Chondrocyte (in vitro differentiated cells): ENCODE measurements around the gene UNG. TPM values are rescaled to one million over a fixed set of nuclear protein-coding genes. Genes with fewer than 3 reads are reported as not detected.

Experiments
- DNase-seq: peaks from one replicate; pipeline ENCODE4 v3.0.0; 2021; ENCODE audit warnings: mixed read lengths, low spot score
- H3K27ac Mint-ChIP-seq: one replicate; pipeline ENCODE4 v1.8.0; 2021; ENCODE audit warnings: mild to moderate bottlenecking, moderate library complexity, mixed read lengths; ENCODE audit not compliant: unreplicated experiment
- H3K27me3 Mint-ChIP-seq: 2 replicates; pipeline ENCODE4 v1.8.0; 2021; ENCODE audit warnings: low read depth, mixed read lengths
- H3K36me3 Mint-ChIP-seq: 2 replicates; pipeline ENCODE4 v1.8.0; 2021; ENCODE audit warnings: low read depth, mixed read lengths
- H3K4me1 Mint-ChIP-seq: 2 replicates; pipeline ENCODE4 v1.8.0; 2021; ENCODE audit warnings: low read depth, mild to moderate bottlenecking, mixed read lengths
- H3K4me3 Mint-ChIP-seq: one replicate; pipeline ENCODE4 v1.8.0; 2021; ENCODE audit warnings: mild to moderate bottlenecking, moderate library complexity, mixed read lengths; ENCODE audit not compliant: unreplicated experiment
- H3K9me3 Mint-ChIP-seq: 2 replicates; pipeline ENCODE4 v1.8.0; 2021; ENCODE audit warnings: low read depth, mixed read lengths
- CTCF ChIP-seq: fragments of 200-600 bp; sonication (generic); IDR thresholded peaks from 2 replicates; pipeline ENCODE4 v1.5.0; 2021; ENCODE audit warnings: antibody characterized with exemption, mild to moderate bottlenecking, moderate library complexity
- total RNA-seq: library from RNA; stranded (reverse); gene quantifications from 3 replicates; pipeline ENCODE4 v1.2.1, GENCODE V29; 2021

Gene UNG
- total RNA-seq, 1 donor from 2014 or later: 13.6 TPM

- no peak for TF ChIP-seq CTCF
- Mint-ChIP-seq H3K4me3 (no peak overlapping the region), H3K27ac (no peak overlapping the region), H3K36me3 (peaks cover 10% of the 10 kb centered on the region), H3K27me3 (no peaks in the 10 kb centered on the region), H3K4me1 (peaks cover 33% of the 10 kb centered on the region), H3K9me3 (no peaks in the 10 kb centered on the region)
- no peak for DNase-seq
These were observed 7.7 kb upstream of the UNG start for GRCh38 chr12:109089683-109090082.

- peaks cover 6% of the 10 kb centered on the region for H3K36me3 Mint-ChIP-seq
- no peak for DNase-seq
- no peaks in the 10 kb centered on the region for H3K27me3 Mint-ChIP-seq
- peak overlapping the region; percentile 91 for H3K27ac Mint-ChIP-seq
- H3K4me3 Mint-ChIP-seq: peak overlapping the region; percentile 75
- no peak for TF ChIP-seq CTCF
- H3K4me1 Mint-ChIP-seq: peaks cover 33% of the 10 kb centered on the region
- no peaks in the 10 kb centered on the region for H3K9me3 Mint-ChIP-seq
These were observed 4.8 kb upstream of the UNG start for GRCh38 chr12:109092497-109093021.

- H3K9me3 Mint-ChIP-seq: no peaks in the 10 kb centered on the region
- peak within 1 kb of the TSS; percentile 91 for H3K27ac Mint-ChIP-seq
- peak; percentile 98 for TF ChIP-seq CTCF
- H3K27me3 Mint-ChIP-seq: no peaks in the 10 kb centered on the region
- peaks cover 33% of the 10 kb centered on the region for H3K4me1 Mint-ChIP-seq
- H3K36me3 Mint-ChIP-seq: peaks cover 6% of the 10 kb centered on the region
- DNase-seq: peak; percentile 95
- peak within 1 kb of the TSS; percentile 75 for H3K4me3 Mint-ChIP-seq
These were observed 4.1 kb upstream of the UNG start, which contains the start of gene ALKBH2 for GRCh38 chr12:109093022-109093918. Gene ALKBH2 (minus strand): TSS chr12:109093472. CDS start chr12:109092786, 686 bp downstream.

- no peak for DNase-seq
- Mint-ChIP-seq H3K9me3 (no peaks in the 10 kb centered on the region), H3K27ac (no peak overlapping the region), H3K4me1 (peaks cover 35% of the 10 kb centered on the region), H3K4me3 (peak overlapping the region; percentile 80), H3K36me3 (peaks cover 7% of the 10 kb centered on the region), H3K27me3 (no peaks in the 10 kb centered on the region)
- no peak for TF ChIP-seq CTCF
These were observed 310 bp upstream of the UNG start for GRCh38 chr12:109097140-109097434.

GRCh38 chr12:109098183-109098604 lies 797 bp downstream of the UNG start:
- Mint-ChIP-seq H3K4me3 (peak overlapping the region; percentile 80), H3K27me3 (no peaks in the 10 kb centered on the region), H3K9me3 (no peaks in the 10 kb centered on the region), H3K4me1 (peaks cover 24% of the 10 kb centered on the region), H3K27ac (peak overlapping the region; percentile 87), H3K36me3 (peaks cover 9% of the 10 kb centered on the region)
- peak; percentile 94 for DNase-seq
- no peak for TF ChIP-seq CTCF
